ENCODE data around the gene ZNF503.

ZNF503 gene

GRCh38 chr10:75431180-75432111 lies 29.9 kb upstream of the ZNF503 start, which contains the start of gene LRMDA:
LRMDA (plus strand) TSS chr10:75431624.
- no peak for TF ChIP-seq ZFX (IDR thresholded peaks at IDR 0.05; ENCODE audit: borderline replicate concordance)
- TF ChIP-seq, protein P1, sequence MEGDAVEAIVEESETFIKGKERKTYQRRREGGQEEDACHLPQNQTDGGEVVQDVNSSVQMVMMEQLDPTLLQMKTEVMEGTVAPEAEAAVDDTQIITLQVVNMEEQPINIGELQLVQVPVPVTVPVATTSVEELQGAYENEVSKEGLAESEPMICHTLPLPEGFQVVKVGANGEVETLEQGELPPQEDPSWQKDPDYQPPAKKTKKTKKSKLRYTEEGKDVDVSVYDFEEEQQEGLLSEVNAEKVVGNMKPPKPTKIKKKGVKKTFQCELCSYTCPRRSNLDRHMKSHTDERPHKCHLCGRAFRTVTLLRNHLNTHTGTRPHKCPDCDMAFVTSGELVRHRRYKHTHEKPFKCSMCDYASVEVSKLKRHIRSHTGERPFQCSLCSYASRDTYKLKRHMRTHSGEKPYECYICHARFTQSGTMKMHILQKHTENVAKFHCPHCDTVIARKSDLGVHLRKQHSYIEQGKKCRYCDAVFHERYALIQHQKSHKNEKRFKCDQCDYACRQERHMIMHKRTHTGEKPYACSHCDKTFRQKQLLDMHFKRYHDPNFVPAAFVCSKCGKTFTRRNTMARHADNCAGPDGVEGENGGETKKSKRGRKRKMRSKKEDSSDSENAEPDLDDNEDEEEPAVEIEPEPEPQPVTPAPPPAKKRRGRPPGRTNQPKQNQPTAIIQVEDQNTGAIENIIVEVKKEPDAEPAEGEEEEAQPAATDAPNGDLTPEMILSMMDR (IDR thresholded peaks at IDR 0.05): no peak
- H3K27ac ChIP-seq: no peak within 1 kb of the TSS

DNA sequence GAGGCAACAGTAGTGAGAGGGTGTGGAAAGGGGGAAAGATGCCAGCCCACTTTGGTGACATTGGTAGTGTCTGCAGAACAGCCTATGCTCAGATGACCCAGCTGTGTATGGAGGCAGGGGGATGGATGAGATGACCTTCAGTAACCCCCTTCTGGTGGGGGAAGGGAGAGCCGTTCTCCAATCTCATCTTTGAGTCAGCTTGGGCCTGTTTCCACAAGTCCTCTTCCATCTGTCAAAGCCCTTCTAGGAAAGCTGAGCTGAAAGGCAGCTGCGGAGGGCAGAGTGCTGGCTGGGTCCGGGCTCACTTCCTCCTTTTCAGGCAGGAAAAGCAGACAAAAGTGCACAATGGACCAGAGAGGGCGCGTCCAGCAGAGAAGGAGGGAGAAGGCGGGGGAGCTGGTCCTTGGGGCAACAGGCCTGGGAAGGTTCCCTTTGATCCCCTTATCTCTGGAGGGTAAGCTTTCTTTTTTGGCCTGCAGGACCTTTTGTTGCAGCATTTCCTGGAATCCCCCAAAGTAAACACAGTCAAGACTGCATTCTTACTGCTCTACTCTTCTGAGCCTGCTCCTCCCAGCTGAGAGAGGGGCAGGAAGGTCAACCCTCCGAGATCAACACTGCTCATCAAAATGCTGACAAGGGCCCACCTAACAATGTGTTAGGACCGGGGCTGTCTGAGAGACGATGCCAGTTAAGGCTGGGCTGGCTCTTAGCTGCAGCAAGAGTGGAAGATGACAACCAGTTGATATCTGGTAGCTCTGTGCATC lies 28.6 kb upstream of the ZNF503 start:
- H3K27ac ChIP-seq: no peak overlapping the region
- no peak for TF ChIP-seq ZFX (IDR thresholded peaks at IDR 0.05; ENCODE audit: borderline replicate concordance)
- TF ChIP-seq, protein P1 (IDR thresholded peaks at IDR 0.05): no peak

GRCh38 chr10:75429159-75429827 lies 27.7 kb upstream of the ZNF503 start:
- H3K27ac ChIP-seq: no peak overlapping the region
- TF ChIP-seq ZFX (IDR thresholded peaks at IDR 0.05; ENCODE audit: borderline replicate concordance): no peak
- TF ChIP-seq, protein P1 (IDR thresholded peaks at IDR 0.05): no peak

GRCh38 chr10:75428434-75429158 lies 27.0 kb upstream of the ZNF503 start:
- H3K27ac ChIP-seq: no peak overlapping the region
- TF ChIP-seq, protein P1 (IDR thresholded peaks at IDR 0.05): no peak
- no peak for TF ChIP-seq ZFX (IDR thresholded peaks at IDR 0.05; ENCODE audit: borderline replicate concordance)

- H3K27ac ChIP-seq: no peak overlapping the region
- TF ChIP-seq, protein P1 (IDR thresholded peaks at IDR 0.05): no peak
- TF ChIP-seq ZFX (IDR thresholded peaks at IDR 0.05; ENCODE audit: borderline replicate concordance): no peak
Measured at GRCh38 chr10:75427951-75428350, 26.4 kb upstream of the ZNF503 start.

GRCh38 chr10:75426880-75427279 lies 25.3 kb upstream of the ZNF503 start:
- no peak for TF ChIP-seq ZFX (IDR thresholded peaks at IDR 0.05; ENCODE audit: borderline replicate concordance)
- TF ChIP-seq, protein P1 (IDR thresholded peaks at IDR 0.05): no peak
- H3K27ac ChIP-seq: no peak overlapping the region

Data from 22Rv1 (cell line).